ENCODE data around the gene DUSP8.

DNA sequence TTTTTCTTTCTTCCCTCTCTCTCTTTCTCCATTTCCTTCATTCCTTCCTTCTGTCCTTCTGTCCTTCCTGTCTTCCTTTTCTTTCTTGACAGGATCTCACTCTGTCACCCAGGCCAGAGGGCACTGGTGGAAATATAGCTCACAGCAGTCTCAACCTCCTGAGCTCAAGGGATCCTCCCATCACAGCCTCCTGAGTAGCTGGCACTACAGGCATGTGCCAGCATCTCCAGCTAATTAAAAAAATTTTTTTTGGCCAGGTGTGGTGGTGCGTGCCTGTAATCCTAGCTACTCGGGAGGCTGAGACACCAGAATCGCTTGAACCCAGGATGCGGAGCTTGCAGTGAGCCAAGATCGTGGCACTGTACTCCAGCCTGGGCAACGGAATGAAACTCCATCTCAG, 4.8 kb upstream of the DUSP8 start:
- no peak for TF ChIP-seq POLR2A (IDR thresholded peaks at IDR 0.05)
- no peak for TF ChIP-seq POLR2AphosphoS5 (IDR thresholded peaks at IDR 0.05)
- TF ChIP-seq, protein P1, sequence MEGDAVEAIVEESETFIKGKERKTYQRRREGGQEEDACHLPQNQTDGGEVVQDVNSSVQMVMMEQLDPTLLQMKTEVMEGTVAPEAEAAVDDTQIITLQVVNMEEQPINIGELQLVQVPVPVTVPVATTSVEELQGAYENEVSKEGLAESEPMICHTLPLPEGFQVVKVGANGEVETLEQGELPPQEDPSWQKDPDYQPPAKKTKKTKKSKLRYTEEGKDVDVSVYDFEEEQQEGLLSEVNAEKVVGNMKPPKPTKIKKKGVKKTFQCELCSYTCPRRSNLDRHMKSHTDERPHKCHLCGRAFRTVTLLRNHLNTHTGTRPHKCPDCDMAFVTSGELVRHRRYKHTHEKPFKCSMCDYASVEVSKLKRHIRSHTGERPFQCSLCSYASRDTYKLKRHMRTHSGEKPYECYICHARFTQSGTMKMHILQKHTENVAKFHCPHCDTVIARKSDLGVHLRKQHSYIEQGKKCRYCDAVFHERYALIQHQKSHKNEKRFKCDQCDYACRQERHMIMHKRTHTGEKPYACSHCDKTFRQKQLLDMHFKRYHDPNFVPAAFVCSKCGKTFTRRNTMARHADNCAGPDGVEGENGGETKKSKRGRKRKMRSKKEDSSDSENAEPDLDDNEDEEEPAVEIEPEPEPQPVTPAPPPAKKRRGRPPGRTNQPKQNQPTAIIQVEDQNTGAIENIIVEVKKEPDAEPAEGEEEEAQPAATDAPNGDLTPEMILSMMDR (IDR thresholded peaks at IDR 0.05): no peak
- TF ChIP-seq EP300 (IDR thresholded peaks at IDR 0.05; ENCODE audit: low read depth): no peak
